UCSD-AML1 (cell line): Measurements from ENCODE around the gene MYH10.

Experiments used
- DNase-seq: peaks from one replicate; lab custom pipeline; 2025; ENCODE audit not compliant: unreplicated experiment; lab: John Stamatoyannopoulos, UW

Gene MYH10

GRCh38 chr17:8610558-8610957 is 20.0 kb downstream of the MYH10 start:
- DNase-seq: no peak

- DNase-seq: no peak
These were observed 20.6 kb downstream of the MYH10 start for GRCh38 chr17:8609910-8610309.

- no peak for DNase-seq
These were observed 22.5 kb downstream of the MYH10 start for GRCh38 chr17:8608001-8608400.

- no peak for DNase-seq
These were observed 24.1 kb downstream of the MYH10 start for GRCh38 chr17:8606401-8606800.

GRCh38 chr17:8602679-8603078 is 27.8 kb downstream of the MYH10 start:
- DNase-seq: no peak

DNA sequence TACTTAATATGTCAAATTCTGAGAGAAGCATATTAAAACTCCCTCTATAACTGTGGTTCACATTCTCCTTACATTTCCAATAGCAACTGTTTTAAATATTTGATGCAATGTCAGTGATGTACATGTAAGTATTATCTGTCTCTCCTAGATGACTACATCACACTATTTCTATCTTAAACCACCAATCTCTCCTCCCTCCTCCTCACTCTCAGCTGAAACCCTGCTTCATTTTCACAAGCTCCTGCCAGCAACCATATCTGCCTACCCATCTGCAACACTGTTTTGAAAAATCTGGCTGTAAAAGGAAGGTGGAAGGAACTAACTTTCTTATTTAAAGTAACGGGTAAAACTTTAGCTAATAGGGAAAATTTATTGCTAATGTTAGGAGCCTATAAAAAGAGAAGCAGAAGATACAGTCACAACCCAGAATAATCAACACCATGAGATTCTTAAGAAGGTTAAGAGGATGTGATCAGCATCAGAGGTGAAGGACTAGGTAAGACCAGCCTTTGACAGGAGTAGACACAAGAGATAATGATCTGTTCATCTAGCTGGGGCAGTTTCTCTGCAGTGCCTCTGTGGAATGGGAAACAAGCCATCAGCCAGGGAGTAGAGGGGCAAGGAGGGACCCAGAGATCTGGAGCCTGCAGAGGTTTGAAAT is 31.0 kb downstream of the MYH10 start:
- DNase-seq: no peak

DNA sequence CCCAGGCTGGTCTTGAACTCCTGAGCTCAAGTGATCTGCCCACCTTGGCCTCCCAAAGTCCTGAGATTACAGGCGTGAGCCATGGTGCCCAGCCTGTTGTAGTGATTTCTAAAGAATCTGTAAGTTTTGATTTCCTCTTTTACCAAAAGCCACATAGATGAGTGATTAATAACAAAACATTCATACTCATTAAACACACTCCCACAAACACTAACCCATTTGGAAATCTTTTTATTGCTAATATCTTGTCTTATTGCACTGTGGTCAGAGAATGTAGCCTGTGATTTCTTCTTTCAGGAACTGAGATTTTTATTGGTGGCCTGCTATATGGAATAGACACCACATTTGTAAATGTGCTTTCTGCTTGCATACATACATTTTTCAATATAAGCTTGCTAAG is 31.6 kb downstream of the MYH10 start:
- no peak for DNase-seq

DNA sequence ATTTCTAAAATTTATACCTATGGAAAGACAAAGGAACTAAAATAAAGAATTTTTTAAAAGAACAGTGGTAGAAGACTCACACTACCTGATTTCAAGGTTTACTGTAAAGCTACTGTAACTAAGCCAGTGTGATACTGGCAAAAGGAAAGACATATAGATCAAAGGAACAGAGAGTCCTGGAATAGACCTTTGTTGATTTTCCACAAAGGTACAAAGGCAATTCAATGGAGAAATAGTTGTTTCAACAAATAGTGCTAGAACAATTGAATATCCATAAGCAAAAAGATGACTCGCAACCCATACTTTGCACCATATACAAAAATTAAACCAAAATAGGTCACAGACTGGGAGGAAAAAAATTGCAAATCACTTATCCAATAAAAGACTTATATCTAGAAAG is 36.7 kb downstream of the MYH10 start:
- no peak for DNase-seq

- no peak for DNase-seq
These were observed 37.2 kb downstream of the MYH10 start for GRCh38 chr17:8593276-8593675.

DNA sequence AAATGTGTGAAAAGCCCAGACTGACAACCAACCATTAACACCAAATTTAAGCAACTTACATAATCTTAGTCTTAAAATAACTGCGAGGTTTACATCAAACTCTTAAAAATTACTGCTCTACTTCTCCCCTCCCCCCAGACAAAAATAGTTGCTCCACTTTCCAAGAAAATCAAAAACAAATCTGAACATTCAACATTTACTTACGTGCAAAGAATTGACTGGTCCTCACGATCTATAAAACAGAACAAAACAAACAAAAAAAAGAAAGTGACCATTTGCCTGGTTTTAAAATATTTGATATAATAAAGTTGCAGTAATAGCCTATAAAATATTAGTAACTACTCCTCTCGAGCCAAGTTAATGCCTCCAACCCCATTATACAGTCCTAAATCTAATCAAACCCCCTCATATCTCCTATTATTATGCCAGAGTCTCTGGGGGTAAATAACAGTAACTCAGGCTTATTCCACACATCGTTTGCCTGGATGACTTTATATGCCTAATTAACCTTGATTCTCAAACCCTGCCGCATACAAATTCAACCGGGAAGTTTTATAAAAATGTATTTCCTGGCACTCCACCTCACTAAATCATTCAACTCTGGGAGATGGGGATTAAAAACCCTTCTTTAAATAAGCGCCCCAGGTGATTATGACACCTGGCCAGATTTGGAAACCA is 41.5 kb downstream of the MYH10 start:
- no peak for DNase-seq

DNA sequence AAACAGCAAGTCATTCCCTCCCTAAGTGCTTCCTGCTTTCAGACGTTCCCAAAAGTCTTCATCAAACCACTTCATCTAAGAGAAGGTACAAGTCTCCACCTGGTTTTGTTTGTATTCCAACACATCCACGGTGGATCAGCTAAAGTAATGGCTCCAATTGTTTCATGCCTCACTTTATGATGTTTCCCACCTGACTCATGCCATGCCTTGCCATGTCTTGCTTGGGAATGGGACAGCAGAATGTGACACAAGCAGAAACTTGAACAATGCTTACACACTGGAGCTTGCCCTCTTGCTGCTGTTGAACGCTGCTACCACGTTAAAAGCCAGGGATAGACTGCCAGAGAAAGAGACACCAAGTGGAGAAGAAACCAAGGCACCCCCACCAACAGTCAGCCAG is 43.8 kb downstream of the MYH10 start:
- DNase-seq: no peak

- DNase-seq: no peak
These were observed 44.6 kb downstream of the MYH10 start for GRCh38 chr17:8585911-8586310.

DNA sequence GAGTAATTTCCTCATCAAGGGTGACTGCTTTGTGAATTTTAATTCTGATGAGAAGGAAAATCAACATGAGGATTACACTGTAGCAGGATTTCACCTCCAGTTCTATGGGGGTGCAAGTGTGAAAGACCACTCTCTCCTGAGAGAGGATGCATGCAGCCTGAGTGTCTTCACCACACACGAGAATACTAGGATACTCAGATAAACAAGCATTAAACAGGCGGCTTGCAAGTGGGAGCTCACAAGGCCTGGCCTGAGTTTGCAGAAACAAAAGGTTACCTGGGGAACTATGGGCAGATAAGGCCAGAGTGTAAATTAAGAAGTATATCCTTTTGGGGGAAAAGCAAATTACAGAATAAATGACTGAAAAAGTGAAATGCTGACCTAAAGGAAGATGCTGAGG is 46.6 kb downstream of the MYH10 start:
- no peak for DNase-seq

GRCh38 chr17:8580952-8581658 is 49.4 kb downstream of the MYH10 start:
- DNase-seq: no peak

DNA sequence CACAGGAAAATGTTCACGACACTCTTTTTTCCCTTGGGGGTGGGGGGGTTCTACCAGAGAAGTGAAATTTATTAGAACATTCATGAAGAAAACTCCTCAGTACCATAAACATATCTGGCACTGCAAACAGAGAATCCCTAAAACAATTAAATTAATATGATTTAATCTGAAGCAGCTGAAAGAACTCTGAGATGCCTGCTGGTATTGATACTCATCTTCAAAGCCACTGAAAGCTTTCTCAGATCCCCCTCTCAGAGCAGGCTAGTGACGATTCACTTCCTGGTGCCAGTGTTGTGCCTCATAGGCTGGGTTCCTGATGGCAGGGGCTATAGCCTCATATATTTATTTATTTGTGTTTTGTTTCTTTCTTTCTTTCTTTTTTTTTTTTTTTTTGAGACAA is 52.7 kb downstream of the MYH10 start:
- no peak for DNase-seq

- DNase-seq: no peak
These were observed 53.8 kb downstream of the MYH10 start for GRCh38 chr17:8576559-8577294.

GRCh38 chr17:8574687-8575086 is 55.8 kb downstream of the MYH10 start:
- peak; percentile 14 for DNase-seq

DNA sequence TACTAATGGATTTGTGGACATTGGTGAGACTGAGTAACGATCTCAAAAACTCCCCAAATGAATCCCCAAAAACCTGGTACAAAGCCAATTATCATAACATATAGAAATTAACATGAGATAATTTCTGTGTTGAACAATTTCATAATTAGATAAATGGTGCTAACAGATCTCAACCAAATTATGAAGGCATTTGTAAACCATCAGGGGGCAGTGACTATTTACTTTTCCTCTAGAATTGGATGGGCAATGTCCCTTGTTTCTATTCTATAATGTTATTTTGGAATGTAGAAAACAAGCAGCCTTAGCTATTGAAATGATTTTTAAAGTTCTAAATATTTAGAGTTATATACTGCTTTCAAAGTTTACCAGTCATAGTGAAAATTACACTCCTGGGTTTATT is 57.8 kb downstream of the MYH10 start:
- no peak for DNase-seq

DNA sequence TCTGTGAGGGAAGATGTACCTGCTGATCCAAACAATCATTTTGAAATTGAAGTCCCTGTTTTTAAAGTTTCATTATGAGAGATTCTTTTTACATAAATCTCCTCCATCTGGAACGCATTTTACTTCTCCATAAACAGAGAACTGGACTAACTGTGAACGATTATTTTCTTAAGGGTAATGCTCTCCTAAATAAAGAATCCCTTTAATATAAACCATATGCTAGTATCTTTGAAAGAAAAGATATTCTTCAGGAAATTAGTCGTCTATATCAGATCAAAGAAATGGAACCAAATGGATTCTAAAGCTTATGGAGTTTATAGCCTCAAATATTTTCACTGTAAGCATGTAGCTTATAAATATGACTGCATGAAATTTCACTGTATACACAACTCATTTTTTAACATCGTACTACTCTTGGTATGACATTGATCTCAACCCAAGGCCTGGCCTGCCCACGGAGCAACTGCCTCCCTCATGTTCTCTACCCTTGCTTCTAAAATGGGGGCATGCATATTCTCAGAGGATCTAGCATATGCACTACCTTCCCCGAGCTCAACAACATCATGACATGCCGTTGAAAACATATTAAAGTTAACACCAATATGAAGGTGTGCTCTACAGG is 66.4 kb downstream of the MYH10 start:
- no peak for DNase-seq

DNA sequence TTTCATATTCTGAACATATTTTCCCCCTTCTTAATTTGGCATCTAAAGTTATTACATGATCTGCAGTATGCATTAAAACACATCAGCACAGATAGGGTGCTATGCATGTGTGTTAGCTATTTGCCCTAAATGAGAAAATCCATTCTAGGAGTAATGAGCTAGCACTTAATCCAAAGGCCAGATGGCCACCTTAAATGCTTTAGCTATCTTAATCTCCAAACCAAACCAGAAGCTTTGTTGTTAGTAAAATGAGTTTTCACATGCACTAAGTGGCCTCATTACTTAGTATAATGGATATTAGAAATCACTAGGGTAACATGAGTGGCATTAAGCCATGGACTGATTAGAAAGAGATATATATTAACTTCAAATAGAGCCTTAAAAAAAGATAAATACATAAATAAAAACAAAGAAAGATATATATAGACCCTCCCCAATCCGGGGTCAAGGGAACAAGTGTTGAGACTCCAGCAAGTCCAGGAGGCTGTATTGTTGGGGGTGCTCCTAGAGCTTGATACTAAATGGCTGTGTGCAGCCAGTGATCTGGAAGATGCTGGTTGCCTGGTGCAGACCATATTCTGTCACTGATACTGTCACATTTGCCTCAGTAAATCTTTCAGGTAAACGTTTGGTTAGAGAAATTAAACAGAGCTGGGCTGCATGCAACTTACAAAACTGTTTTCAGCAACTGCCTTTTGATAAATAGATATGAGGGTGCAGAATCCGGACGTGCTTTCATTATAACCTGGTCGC is 67.3 kb downstream of the MYH10 start:
- no peak for DNase-seq

DNA sequence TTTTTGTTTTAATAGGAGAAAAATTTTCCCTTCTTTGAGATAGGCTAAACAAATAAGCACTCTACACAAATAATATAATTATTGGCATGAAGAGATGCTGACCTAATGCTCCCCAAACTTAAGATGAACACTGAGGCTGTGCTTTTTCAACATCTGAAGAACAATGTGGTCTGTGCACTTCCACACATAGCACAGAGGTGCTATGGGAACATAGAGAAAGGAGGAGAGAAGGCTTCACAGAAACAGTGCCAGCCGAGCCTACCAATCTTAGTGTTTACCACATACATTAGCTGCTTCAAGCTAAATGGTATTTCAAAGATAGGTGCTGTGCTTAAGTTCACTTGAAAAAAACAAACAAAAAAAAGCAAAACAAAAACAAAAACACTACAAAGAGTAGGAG is 72.4 kb downstream of the MYH10 start:
- no peak for DNase-seq
